IMR-90 (cell line): ENCODE data around the gene PVALEF.
"Not testable (repeated sequence)": the region's sequence is repeated elsewhere in the genome, so short reads cannot be mapped to it uniquely, and the experiment has no call there.

Source experiments
- CEBPB ChIP-seq: IDR thresholded peaks from 2 replicates; pipeline ENCODE4 v1.6.1; 2012; ENCODE audit warnings: low read depth, low read length, improper control_type of control experiment
- CHD1 ChIP-seq: IDR thresholded peaks from 2 replicates; pipeline ENCODE4 v1.6.1; 2012; ENCODE audit warnings: low read depth, low read length, improper control_type of control experiment
- CTCF ChIP-seq: conservative IDR thresholded peaks from 2 replicates; pipeline ENCODE4 v1.5.1; 2012; ENCODE audit warnings: mild to moderate bottlenecking, low read depth, low read length, improper control_type of control experiment
- FOS ChIP-seq: fragments of 150-350 bp; IDR thresholded peaks from 2 replicates; pipeline ENCODE4 v1.6.1; 2016; ENCODE audit warnings: low read depth, low read length
- MAZ ChIP-seq: IDR thresholded peaks from 2 replicates; pipeline ENCODE4 v1.6.1; 2012; ENCODE audit warnings: low read depth, mild to moderate bottlenecking, low read length, improper control_type of control experiment, moderate library complexity, borderline replicate concordance
- MXI1 ChIP-seq: IDR thresholded peaks from 2 replicates; pipeline ENCODE4 v1.6.1; 2012; ENCODE audit warnings: low read depth, mild to moderate bottlenecking, low read length, moderate library complexity, borderline replicate concordance
- POLR2A ChIP-seq: IDR thresholded peaks from 2 replicates; pipeline ENCODE4 v1.6.1; 2012; ENCODE audit warnings: mild to moderate bottlenecking, low read depth, low read length
- RAD21 ChIP-seq: IDR thresholded peaks from 2 replicates; pipeline ENCODE4 v1.6.1; 2012; ENCODE audit warnings: low read length, improper control_type of control experiment
- RFX5 ChIP-seq: IDR thresholded peaks from 2 replicates; pipeline ENCODE4 v1.8.0; 2012; ENCODE audit warnings: low read depth, mild to moderate bottlenecking, low read length, moderate library complexity
- SMC3 ChIP-seq: fragments of 150-350 bp; IDR thresholded peaks from 2 replicates; pipeline ENCODE4 v1.6.1; 2016; ENCODE audit warnings: low read depth, mild to moderate bottlenecking, antibody characterized with exemption, low read length, moderate library complexity
- USF2 ChIP-seq: fragments of 150-350 bp; IDR thresholded peaks from 2 replicates; pipeline ENCODE4 v1.6.1; 2017; ENCODE audit warnings: mild to moderate bottlenecking, antibody characterized with exemption, low read length, low read depth

DNA sequence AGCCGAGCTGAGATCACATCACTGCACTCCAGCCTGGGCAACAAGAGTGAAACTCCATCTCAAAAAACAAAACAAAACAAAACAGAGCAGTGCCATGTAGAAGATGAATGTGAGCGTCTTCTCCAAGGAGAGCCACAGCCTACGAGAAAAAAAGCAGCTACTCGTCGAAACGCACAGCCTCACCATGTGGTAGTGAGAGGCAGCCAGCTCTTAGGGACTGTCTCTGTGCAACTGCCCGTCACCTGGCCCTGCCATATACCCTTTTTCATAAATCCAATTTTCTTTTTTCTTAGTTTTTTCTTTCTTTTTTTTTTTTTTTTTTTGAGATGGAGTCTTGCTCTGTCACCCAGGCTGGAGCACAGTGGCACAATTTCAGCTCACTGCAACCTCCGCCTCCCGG, 11.3 kb upstream of the PVALEF start:
- not testable (repeated sequence) for TF ChIP-seq CTCF, MXI1, POLR2A, RAD21, CHD1, MAZ, CEBPB, RFX5, USF2, SMC3, FOS
